ACHN (cell line): ENCODE measurements around the gene OR4N5.
"Not testable (repeated sequence)": the region's sequence is repeated elsewhere in the genome, so short reads cannot be mapped to it uniquely, and the experiment has no call there.

Source experiments
- DNase-seq: peaks from one replicate; pipeline ENCODE4 v3.0.0-alpha.2; 2015
- in situ Hi-C: cut with HindIII; loops from 2 replicates; pipeline ENCODE4 v1.10.0; 2017; ENCODE audit warnings: low sequenced_read_pairs, low pct_ligation_motif_present, low pct_unique_long_range_greater_than_20kb

OR4N5 gene, protein sequence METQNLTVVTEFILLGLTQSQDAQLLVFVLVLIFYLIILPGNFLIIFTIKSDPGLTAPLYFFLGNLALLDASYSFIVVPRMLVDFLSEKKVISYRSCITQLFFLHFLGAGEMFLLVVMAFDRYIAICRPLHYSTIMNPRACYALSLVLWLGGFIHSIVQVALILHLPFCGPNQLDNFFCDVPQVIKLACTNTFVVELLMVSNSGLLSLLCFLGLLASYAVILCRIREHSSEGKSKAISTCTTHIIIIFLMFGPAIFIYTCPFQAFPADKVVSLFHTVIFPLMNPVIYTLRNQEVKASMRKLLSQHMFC

DNA sequence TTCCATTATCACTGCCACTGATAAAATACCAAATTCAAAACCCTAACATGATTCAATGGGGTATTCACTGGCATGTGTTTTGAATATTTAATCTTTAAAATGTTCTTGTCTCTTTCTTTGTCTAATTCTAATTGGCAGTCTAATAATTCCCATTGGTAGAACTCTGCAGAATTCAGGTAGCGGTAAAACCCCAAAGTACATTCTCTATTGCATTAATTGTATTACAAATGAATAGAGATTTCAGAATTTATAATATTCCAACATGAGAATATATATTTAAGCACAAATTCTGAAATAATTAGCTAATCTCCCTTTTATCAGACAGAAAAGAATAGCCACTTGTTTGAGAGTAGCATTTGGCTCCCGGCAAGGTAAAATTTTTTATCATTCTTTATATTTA, at the start of gene OR4N5:
Gene OR4N5 (plus strand): TSS at position 301 of the 400 bp plus-strand sequence. CDS start 4,916 bp downstream, outside the sequence.
- in situ Hi-C loops = no loop called here
- no peak for DNase-seq

DNA sequence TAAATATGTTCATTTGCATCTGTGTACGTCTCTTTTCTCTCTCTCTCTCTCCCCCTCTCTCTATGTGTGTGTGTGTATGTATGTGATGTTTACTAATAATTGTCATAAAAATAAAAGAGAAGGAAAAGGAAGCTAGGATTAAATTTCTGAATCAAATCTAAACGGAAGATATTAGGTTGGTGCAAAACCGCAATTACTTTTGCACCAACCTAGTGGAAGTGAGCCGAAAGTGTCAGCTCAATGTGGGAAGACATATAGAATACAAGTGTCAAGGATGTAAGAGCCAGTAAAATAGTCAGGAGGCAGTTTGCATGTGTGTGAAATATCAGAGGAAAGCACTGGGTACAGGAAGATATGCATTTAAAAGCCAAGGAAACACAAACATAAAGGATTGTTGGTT, 46.6 kb upstream of the OR4N5 start:
- DNase-seq = no peak
- in situ Hi-C loops = no loop called here

DNA sequence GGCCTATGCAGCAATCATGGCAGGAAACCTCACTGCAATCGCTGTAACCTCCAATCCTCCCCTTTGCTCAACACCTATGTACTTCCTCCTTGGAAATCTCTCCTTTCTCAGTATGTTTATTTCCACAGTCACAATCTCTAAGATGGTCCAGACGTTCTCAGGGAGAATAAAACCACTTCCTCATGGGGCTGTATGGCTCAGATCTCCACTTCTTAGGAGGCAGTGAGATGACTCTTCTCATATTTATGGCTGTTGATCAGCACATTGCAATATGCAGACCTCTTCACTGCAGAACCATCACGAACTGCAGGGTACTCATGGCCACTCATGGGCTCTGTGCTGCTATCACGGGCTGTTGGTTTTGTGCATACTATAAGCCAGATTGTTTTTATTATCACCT, 45.2 kb upstream of the OR4N5 start:
- DNase-seq = no peak
- in situ Hi-C loops = no loop called here

DNA sequence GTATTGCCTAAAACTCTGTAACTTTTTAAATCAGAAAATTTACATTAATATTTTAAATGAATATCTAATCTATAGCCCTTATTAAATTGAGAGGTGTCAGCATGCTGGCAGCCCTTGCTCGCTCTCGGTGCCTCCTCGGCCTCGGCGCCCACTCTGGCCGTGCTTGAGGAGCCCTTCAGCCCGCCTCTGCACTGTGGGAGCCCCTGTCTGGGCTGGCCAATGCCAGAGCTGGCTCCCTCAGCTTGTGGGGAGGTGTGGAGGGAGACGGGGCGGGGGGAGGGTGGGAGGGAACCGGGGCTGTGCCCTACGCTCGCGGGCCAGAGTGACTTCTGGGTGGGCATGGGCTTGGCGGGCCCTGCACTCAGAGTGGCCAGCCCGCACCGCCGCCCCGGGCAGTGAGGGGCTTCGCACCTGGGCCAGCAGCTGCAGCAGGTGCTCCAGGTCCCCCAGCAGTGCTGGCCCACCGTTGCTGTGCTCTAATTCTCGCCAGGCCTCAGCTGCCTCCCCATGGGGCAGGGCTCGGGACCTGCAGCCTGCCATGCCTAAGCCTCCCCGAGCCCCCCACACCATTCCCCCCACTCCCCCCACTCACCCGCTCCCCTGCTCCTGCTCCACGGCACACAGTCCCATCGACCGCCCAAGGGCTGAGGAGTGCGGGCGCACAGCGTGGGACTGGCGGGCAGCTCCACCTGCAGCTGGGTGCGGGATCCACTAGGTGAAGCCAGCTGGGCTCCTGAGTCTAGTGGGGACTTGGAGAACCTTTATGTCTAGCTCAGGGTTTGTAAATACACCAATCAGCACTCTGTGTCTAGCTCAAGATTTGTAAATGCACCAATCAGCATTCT, 39.5 kb upstream of the OR4N5 start:
- DNase-seq, in situ Hi-C loops: not testable (repeated sequence)

DNA sequence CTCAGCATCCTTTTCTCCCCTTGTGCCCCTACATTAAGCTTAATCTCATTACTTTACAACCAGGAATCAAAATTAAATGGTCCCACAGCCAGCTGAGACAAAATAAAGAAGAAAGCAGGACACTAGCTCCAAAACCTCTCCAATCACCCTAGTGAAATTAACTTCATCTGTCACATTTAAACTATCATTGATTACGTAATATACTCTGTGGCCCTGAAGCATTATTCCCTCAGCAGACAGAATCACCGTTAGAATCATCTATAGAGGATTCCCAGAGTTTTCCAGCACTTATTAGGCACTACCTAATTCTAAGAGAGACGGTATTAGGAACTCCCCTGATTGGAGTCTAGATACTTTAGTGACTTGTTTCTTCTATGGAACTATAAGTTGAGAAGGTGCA, 28.2 kb upstream of the OR4N5 start, which contains the start of gene OR4K17:
Gene OR4K17 (plus strand): TSS at position 302 of the 400 bp plus-strand sequence. CDS start 6,761 bp downstream, outside the sequence.
- in situ Hi-C loops = no loop called here
- DNase-seq = no peak

DNA sequence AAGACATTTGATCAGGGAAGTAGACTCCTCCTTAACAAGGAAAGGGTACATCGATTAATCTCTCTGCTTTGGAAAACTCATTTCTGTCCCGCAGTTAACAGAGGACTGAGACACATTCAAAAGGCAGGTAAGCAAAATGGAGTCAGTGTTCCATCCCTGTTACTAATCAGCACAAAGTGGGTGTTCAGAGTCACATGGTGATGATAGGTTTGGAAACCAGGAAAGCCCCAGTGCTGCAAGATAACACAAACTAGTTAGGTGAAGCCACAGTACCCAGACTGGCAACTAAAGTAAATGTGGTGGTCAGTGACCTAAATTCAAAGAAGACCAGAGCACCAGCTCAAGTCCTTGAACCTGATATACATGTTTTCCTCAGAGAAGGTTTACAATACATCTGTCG, 26.3 kb upstream of the OR4N5 start:
- in situ Hi-C loops = no loop called here

DNA sequence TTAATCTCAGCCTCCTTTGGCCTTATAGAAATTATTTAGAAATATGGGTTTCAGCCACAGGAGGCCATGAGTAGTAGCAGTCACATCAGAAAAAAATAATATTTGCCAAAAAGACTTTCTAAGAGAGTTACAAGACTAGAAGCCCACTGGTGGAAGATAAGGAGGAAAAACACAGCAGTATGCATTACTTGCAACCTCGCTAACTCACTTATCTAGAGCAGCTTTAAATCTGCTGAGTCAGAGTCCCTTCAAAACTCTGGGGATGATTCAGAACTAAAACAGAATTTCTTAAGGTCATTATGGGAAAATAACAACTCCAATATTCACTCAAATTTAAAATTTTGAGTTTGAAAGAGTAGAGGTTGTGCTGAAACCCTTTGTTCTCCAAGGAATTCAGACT, 21.9 kb upstream of the OR4N5 start:
- DNase-seq = no peak
- in situ Hi-C loops = no loop called here

More for the DNA sequence above, 26.3 kb upstream of the OR4N5 start:
- no peak for DNase-seq

DNA sequence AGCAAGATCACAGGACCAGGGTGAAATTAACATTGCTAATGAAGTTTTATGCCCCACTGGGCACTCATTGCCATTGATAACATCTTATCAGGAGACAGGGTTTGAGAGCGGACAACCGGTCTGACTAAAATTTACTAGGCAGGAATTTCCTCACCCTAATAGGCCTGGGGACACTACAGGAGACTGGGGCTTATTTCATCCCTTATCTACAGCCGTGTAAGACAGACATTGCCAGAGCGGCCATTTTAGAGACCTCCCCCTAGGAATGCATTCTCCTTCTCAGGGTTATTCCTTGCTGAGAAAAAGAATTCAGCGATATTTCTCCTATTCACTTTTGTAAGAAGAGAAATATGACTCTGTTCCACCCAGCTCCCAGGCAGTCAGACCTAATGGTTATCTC, 19.8 kb upstream of the OR4N5 start:
- no peak for DNase-seq
- in situ Hi-C loops = no loop called here

DNA sequence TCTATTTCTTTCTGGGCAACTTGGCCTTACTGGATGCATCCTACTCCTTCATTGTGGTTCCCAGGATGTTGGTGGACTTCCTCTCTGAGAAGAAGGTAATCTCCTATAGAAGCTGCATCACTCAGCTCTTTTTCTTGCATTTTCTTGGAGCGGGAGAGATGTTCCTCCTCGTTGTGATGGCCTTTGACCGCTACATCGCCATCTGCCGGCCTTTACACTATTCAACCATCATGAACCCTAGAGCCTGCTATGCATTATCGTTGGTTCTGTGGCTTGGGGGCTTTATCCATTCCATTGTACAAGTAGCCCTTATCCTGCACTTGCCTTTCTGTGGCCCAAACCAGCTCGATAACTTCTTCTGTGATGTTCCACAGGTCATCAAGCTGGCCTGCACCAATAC, 5.3 kb downstream of the OR4N5 start:
- DNase-seq = no peak
- in situ Hi-C loops = no loop called here

DNA sequence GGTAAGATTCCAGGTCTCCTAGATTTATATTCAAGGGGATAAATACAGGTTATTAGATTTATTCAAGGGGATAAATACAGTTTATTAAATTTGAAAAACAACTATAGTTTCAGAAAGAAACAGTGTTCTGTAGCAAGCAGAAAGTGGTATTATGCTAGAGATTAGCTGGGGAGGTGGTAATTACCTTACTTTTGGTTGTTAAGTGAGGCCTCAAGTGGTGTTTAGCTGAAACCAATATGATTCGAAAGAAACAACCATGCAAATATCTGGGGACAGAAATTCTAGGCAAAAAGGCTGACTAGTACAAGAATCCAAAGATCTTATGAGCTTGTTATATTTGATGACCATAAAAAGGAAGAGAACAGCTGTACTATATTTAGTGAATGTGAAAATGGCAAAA, 6.2 kb downstream of the OR4N5 start:
- in situ Hi-C loops = no loop called here

DNA sequence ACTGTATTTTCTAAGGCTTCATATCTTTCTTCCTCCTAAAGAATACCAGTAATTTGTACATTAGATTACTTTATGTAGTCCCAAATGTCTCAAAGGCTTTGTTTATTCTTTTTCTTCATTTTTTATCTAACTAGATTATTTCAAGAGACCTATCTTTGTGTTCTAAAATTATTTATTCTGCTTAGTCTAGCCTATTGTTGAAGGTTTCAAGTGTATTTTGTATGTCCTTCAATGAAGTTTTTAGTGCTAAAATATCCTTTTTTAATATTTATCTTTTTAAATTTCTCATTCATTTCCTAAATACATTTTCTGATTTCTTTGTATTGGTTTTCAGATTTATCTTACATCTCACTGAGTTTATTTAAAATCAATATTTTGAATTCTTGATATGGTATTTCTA, 25.8 kb downstream of the OR4N5 start:
- in situ Hi-C loops = no loop called here
- DNase-seq = no peak

More for the DNA sequence above, 6.2 kb downstream of the OR4N5 start:
- no peak for DNase-seq

DNA sequence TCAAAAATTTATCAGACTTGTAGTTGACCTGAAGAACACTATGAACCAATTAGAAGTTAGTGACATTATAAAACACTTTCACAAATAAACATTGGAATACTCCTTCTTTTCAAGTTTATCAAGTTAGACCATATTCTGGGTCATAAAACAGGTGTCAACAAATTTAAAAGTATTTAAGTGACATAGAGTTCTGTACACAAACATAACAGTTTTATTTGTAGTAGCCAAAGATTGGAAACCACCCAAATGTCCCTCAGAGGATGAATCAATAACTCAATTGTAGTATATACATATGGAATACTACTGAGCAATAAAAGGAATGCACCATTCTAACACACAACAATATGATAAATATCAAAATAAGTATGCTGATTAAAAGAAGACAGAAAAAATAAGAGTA, 28.5 kb downstream of the OR4N5 start:
- DNase-seq = no peak
- in situ Hi-C loops = no loop called here

DNA sequence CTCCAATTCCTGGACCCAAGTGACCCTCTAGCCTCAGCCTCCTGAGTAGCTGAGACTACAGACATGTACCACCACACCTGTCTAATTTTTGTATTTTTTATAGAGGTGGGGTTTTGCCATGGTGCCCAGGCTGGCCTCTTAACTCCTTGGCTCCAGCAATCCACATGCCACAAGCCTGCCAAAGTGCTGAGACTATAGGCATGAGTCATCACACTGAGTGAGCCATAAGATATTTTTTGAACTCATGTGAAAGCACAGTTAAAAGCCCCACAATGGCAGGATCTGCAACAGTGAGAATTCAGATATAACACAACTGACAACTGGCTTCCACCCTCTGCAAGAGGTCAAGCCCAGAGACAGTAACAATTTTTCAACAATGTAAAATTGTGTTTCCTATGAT, 31.2 kb downstream of the OR4N5 start:
- DNase-seq = peak; percentile 69
- in situ Hi-C loops = not testable (repeated sequence)

DNA sequence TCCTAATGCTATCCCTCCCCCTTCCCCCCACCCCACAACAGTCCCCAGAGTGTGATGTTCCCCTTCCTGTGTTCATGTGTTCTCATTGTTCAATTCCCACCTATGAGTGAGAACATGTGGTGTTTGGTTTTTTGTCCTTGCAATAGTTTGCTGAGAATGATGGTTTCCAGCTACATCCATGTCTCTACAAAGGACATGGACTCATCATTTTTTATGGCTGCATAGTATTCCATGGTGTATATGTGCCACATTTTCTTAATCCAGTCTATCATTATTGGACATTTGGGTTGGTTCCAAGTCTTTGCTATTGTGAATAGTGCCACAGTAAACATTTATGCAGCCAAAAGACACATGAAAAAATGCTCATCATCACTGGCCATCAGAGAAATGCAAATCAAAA, 35.6 kb downstream of the OR4N5 start:
- in situ Hi-C loops, DNase-seq: not testable (repeated sequence)

DNA sequence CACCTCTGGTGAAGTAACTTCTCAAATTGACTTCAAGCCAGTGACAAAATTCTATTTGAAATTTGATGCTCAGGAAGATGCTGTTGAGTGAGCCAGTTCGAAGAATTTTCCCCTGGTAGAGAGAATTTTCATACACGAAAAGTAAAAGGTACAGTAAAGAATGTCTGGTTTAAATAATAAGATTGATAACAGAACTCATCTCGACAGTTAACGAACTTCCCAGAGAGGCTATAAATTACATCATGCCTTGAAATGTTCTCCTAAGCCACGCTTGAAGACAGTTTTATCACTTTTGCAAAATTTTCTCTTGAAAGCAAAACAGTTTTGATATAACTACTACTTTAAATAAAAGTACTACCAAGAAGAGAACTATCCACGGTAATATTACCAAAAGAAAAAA, 37.7 kb downstream of the OR4N5 start:
- in situ Hi-C loops = no loop called here
- DNase-seq = no peak

DNA sequence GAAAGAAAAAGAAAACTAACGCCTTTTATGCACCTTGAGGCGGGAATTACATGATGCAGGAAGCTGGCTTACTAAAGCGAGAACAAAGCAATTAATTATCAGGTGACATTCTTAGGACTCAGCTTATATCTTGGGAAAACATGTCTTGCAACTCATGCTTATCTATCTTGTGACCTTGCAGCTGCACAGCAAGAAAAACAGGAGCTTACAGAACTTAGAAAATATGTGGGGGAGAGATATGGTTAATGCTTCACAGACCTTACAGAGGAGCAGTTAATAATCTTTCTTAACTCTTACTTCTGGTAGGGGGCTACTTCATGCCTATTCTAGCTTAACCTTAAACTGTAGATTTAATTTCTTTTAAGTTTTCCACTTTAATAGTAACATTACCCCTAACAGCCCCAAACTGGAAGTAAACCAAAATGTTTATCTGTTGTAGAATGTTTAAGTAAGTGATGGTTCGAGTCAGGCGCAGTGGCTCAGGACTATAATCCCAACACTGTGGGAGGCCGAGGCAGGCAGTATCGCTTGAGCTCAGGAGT, 38.9 kb downstream of the OR4N5 start:
- in situ Hi-C loops = no loop called here
- DNase-seq = no peak

DNA sequence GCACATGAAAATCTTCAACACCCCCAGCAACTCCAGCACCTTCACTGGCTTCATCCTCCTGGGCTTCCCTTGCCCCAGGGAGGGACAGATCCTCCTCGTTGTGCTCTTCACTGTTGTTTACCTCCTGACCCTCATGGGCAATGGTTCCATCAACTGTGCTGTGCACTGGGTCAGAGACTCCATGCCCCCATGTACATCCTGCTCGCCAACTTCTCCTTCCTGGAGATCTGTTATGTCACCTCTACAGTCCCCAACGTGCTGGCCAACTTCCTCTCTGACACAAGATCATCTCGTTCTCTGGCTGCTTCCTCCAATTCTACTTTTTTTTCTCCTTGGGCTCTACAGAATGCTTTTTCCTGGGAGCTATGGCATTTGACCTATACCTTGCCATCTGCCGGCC, 40.6 kb downstream of the OR4N5 start:
- DNase-seq = no peak
- in situ Hi-C loops = no loop called here

DNA sequence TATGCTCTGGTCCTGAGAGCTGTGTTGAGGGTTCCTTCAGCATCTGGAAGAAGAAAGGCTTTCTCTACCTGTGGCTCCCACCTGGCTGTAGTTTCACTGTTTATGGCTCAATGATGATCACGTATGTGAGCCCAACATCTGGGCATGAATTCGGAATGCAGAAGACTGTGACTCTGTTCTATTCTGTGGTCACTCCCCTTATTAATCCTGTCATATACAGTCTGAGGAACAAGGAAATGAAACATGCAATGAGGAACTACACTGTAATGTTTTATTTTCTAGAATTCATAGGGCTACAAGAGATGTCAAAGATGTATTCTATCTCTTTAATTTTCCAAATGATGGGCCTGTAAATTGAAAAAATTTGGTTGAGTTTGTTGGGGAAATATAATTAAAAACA, 41.3 kb downstream of the OR4N5 start:
- in situ Hi-C loops = no loop called here

DNA sequence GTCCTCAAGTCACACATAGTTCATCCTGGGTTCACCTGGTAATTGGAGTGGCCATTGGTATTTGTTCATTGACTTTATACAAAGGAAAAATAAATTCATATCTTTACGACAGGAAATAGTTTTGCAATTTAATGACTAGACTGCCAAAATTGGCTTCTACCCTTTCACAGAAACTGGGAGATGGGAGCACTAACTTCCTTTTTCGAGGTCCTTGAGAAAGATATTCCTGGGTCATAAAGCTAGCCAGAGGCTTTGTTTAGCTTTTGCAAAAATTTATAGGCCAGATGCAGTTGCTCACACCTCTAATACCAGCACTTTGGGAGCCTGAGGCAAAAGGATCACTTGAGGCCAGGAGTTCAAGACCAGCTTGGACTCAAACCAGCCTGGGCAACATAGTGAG, 41.9 kb downstream of the OR4N5 start:
- in situ Hi-C loops = no loop called here
- DNase-seq = no peak

More for the DNA sequence above, 41.3 kb downstream of the OR4N5 start:
- DNase-seq = no peak
